PFSK-1 (cell line): Measurements from ENCODE around the gene CCDC87.
A peak's percentile ranks its signal among the peaks of the same experiment; 100 is the strongest.

ENCODE experiments used
- FOXP2 ChIP-seq: optimal IDR thresholded peaks from 2 replicates; pipeline ENCODE3; 2011; ENCODE audit warnings: borderline replicate concordance, control low read depth, inconsistent platforms; ENCODE audit not compliant: insufficient read depth; ENCODE audit errors: extremely low read length, extremely low read depth
- POLR2AphosphoS5 ChIP-seq: IDR thresholded peaks from 2 replicates; pipeline ENCODE4 v1.6.1; 2012; ENCODE audit warnings: low read depth, mild to moderate bottlenecking, control low read depth, low read length, moderate library complexity
- SIN3A ChIP-seq: IDR thresholded peaks from 2 replicates; pipeline ENCODE4 v1.6.1; 2012; ENCODE audit warnings: mild to moderate bottlenecking, low read length, moderate library complexity, borderline replicate concordance; ENCODE audit not compliant: insufficient read depth
- TAF1 ChIP-seq: IDR thresholded peaks from 2 replicates; pipeline ENCODE4 v1.6.1; 2012; ENCODE audit warnings: low read length, control low read depth, borderline replicate concordance; ENCODE audit not compliant: insufficient read depth
- TF ChIP-seq, protein P1 (sequence below), 2 experiments: IDR thresholded peaks; 2 replicates each; pipeline versions ENCODE4 v1.6.1 to v1.8.0; 2011 to 2012; ENCODE audit warnings: low read depth in 2 of 2, low read length in 2 of 2, control low read depth in 1 of 2, inconsistent platforms in 1 of 2, mild to moderate bottlenecking in 1 of 2, moderate library complexity in 1 of 2; ENCODE audit not compliant: insufficient read depth in 1 of 2

Gene CCDC87

DNA sequence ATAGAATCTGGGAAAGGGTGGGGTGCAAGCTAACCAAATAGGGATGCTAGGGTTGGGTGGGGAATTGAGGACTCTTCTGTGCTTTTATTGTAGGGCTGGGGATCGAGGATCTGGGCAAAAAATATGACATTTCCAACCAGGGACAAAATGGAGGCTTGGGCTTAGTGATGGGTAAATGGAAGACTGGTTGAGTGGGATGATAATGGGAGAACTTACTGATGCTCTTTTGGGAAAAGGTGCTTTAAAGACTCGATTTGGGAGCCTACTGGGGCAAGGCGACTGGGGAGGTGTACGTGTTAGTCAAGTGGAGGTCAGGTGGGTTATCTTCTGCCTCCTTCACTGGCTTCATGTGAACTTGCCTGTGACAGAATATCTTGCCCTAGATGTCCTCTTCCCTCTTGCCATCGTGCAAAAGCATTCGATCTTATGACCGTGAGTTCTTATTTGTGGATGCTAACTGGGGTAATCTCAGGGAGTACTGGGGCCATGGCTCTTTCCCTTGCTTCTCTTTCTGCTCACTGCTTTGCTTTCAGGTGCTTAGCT, 35.3 kb upstream of the CCDC87 start:
- TF ChIP-seq POLR2AphosphoS5 (peak; percentile 30; the same call in 1 of the 2 replicates), FOXP2 (no peak)

DNA sequence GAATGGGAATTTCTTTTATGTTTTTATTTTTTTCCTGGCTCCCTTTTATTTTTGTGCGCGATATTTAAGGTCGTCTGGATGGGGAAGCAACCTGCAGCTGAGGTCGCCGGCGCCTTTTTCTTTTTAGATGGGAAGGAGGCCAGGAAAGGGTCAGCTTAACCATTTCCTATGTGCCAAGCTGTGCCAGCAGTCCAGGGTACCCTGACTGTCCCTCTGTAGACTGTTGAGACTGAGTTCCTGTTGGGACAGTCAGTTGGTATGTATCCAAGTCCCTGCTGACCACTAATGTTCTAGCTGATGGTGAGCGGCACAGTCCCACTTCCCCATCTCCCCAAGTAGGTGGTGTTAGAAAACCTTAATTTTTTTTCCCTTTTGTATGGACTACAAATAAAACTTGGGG, 34.1 kb upstream of the CCDC87 start:
- no peak for TF ChIP-seq SIN3A
- TF ChIP-seq POLR2AphosphoS5 = no peak
- TF ChIP-seq, protein P1, sequence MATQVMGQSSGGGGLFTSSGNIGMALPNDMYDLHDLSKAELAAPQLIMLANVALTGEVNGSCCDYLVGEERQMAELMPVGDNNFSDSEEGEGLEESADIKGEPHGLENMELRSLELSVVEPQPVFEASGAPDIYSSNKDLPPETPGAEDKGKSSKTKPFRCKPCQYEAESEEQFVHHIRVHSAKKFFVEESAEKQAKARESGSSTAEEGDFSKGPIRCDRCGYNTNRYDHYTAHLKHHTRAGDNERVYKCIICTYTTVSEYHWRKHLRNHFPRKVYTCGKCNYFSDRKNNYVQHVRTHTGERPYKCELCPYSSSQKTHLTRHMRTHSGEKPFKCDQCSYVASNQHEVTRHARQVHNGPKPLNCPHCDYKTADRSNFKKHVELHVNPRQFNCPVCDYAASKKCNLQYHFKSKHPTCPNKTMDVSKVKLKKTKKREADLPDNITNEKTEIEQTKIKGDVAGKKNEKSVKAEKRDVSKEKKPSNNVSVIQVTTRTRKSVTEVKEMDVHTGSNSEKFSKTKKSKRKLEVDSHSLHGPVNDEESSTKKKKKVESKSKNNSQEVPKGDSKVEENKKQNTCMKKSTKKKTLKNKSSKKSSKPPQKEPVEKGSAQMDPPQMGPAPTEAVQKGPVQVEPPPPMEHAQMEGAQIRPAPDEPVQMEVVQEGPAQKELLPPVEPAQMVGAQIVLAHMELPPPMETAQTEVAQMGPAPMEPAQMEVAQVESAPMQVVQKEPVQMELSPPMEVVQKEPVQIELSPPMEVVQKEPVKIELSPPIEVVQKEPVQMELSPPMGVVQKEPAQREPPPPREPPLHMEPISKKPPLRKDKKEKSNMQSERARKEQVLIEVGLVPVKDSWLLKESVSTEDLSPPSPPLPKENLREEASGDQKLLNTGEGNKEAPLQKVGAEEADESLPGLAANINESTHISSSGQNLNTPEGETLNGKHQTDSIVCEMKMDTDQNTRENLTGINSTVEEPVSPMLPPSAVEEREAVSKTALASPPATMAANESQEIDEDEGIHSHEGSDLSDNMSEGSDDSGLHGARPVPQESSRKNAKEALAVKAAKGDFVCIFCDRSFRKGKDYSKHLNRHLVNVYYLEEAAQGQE (IDR thresholded peaks at IDR 0.05; ENCODE audit: insufficient read depth in 1 of 2, low read depth in 2 of 2, low read length in 2 of 2) = no peak
- no peak for TF ChIP-seq FOXP2

DNA sequence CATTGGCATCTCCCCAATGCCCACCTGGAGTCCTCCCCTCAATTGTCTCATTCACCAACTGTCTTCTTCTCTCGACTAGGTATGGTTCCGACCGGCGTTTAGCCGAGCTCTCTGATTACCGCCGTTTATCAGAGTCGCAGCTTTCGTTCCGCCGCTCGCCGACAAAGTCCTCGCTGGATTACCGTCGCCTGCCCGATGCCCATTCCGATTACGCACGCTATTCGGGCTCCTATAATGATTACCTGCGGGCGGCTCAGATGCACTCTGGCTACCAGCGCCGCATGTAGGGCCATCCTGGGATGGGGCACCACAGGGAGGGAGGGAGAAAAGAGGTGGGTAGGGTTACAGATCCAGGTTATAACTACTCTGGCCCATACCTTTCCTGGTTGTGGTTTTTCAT, 33.5 kb upstream of the CCDC87 start:
- TF ChIP-seq FOXP2 (no peak), POLR2AphosphoS5 (no peak), SIN3A (no peak), TAF1 (no peak)
- TF ChIP-seq, protein P1 (IDR thresholded peaks at IDR 0.05; ENCODE audit: insufficient read depth in 1 of 2, low read depth in 2 of 2, low read length in 2 of 2) = no peak

DNA sequence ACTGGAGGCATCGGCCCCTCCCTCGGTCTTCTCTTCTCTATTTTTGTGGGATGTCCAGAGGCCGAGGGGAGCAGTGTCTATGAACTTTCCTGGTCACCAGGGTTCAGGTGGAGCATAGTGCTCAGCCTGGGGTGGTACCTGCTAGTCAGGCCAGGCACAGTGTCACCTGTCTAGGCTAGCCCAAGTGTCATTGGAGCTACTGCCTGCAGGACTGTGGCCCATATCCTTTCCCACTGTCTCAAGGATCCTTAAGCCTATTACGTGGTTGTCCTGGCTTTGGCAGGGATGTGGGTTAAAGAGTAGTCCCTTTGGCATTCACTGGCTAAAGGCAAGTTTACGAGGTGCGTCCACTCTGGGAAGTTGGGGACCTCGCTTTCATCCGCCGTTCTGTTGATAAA, 32.9 kb upstream of the CCDC87 start:
- TF ChIP-seq, protein P1 (IDR thresholded peaks at IDR 0.05; ENCODE audit: insufficient read depth in 1 of 2, low read depth in 2 of 2, low read length in 2 of 2) = no peak
- TF ChIP-seq SIN3A (no peak), TAF1 (no peak), POLR2AphosphoS5 (no peak), FOXP2 (no peak)

DNA sequence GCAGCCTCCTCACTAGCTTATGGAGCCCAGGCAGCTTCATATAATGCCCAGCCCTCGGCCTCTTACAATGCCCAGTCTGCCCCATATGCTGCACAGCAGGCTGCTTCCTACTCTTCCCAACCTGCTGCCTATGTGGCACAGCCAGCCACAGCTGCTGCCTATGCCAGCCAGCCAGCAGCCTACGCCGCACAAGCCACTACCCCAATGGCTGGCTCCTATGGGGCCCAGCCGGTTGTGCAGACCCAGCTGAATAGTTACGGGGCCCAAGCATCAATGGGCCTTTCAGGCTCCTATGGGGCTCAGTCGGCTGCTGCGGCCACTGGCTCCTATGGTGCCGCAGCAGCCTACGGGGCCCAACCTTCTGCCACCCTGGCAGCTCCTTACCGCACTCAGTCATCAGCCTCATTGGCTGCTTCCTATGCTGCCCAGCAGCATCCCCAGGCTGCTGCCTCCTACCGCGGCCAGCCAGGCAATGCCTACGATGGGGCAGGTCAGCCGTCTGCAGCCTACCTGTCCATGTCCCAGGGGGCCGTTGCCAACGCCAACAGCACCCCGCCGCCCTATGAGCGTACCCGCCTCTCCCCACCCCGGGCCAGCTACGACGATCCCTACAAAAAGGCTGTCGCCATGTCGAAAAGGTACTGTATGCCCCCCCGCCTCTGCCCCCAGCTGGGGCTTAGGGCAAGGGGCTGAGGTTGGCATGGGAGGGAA, 32.3 kb upstream of the CCDC87 start:
- TF ChIP-seq, protein P1 (IDR thresholded peaks at IDR 0.05; ENCODE audit: insufficient read depth in 1 of 2, low read depth in 2 of 2, low read length in 2 of 2) = no peak
